Activated effector memory CD4-positive, alpha-beta T cell treated with anti-CD3 and anti-CD28 coated beads, Interleukin-2, amount 50 U/mL, for 16 hours (primary cell): ENCODE results near the gene ANKRD6.

Experiments
- DNase-seq: peaks from one replicate; pipeline ENCODE4 v3.0.0-alpha.2; 2020

The ANKRD6 gene

GRCh38 chr6:89667872-89668556 is 235.1 kb downstream of the ANKRD6 start:
- no peak for DNase-seq

GRCh38 chr6:89669002-89669401 is 236.1 kb downstream of the ANKRD6 start:
- no peak for DNase-seq

DNA sequence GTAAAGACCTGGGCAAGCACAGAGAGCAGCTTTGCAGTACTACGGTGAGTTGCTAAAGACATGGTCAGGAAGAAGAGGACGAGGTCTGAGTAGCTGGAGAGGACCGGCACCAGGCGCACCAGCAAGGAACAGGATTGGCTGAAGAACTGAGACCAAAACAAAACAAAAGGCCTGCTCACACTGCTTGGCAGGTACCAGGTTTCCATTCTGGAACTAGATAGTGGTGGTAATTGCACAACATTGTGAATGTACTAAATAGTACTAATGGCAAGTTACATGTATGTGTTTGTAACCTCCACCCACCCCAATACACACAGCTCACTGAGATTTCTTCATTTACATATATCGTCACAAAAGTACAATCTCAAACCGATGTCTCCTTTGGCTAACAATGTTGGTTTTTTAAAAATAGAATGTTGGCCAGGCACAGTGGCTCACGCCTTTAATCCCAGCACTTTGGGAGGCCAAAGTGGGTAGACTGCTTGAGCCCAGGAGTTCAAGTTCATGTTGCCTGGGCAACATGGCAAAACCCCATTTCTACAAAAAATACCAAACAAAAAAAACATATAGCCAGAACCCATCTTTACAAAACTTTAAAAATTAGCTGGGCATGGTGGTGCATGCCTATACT is 238.1 kb downstream of the ANKRD6 start:
- DNase-seq, result no peak

GRCh38 chr6:89675949-89676748 is 243.2 kb downstream of the ANKRD6 start:
- no peak for DNase-seq

- no peak for DNase-seq
Observed at GRCh38 chr6:89678531-89678930, 245.6 kb downstream of the ANKRD6 start.

DNA sequence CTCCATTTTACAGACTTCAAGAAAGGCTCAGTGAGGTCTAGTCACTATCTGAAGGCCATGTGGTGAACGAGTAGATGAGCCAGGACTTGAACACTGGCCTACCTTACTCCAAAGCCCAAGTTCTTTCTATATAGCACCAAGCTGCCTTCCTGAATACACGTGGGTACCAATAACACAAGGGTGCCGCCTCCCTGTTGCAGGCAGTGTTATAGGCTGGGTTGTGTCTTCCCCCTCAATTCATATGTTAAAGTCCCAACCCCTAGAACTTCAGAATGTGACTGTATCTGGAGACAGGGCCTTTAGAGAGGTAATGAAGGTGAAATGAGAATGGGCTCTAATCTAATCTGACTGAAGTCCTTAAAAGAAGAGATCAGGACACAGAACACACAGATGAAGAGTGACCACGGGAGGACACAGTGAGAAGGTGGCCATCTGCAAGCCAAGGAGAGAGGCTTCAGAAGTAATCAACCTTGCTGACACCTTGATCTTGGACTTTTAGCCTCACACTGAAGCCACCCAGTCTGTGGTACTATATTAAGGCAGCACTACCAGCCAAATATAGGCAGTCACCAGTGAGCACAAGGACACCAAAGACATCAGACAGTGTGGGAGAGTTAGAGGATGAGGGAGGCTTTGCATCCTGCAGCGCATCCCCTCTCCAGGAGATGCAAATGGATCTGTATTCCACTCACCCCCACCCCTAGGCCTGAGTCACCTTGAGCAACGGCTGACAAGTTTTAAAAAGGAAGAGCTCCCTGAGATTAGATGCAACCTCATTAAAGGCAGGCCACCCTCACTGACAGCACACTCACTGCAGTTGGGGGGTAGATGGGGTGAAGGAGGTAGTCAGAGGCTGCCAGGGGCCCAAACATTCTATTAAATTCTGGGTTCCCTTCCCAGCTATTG is 246.5 kb downstream of the ANKRD6 start:
- DNase-seq, result no peak

DNA sequence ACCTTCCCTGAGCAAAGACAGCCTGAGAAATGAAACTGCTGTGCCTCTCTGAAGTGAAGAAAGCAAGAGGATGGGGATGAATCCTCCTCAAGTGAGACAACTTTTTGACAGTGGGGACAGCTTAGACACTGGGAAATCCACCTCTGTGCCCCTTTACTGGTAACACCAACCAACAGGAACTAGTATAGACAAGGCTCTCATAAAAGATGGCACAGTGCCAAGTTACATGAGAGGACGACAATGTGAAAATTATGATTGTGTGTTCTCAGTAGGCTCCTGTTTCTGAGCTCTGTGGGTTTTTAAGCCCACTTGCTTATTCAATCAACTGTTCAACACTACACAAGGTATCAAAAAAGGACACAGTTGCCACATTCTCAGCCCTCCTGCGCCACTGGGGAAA is 247.2 kb downstream of the ANKRD6 start:
- no peak for DNase-seq

DNA sequence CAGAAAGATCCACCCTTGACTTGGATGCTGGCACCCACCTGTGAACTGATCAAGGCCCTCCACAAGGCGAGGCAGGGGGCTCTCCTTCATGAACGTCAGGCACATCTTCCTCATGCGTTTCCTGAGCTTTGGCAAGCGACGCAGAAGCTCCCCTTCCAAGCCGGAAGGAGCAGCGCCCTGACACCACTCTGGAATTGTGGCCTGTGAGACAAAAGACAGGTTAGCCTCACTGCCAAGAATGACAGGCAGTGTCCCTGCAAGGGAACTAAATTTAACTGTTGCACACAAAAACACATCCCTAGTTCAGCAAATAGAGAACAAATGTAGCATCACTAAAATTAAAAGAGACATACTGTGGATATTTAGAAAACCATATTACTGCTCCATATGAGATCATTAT is 247.6 kb downstream of the ANKRD6 start:
- DNase-seq, result no peak

DNA sequence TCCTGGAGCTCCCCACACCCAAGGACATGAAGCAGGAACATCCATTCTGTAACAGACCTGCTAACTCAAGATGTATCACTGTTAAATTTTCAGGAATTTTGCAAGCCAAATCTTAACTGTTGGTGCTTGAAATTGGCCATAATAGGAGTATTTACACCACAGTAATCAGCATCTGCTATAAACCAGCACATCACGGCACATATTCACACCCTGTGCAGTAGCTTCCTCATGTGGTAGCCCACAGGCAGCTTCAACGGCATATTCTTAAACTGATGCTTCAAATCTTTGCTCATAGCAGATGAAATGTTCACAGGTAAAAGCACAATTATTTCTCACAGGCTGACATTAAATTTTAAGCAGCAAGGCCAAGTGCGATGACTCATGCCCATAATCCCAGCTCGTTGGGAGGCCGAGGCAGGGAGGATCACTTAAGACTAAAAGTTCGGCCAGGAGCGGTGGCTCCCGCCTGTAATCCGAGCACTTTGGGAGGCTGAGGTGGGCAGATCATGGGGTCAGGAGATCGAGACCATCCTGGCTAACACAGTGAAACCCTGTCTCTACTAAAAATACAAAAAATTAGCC is 249.1 kb downstream of the ANKRD6 start:
- no peak for DNase-seq

- no peak for DNase-seq
Observed at GRCh38 chr6:89682991-89683390, 250.0 kb downstream of the ANKRD6 start.
